Loucy (cell line): ENCODE data around the gene CFAP157.

Experiments
- H2AFZ ChIP-seq: fragments of 200-600 bp; sonication (generic); 2 replicates; pipeline ENCODE4 v1.6.0; 2016; ENCODE audit warnings: antibody characterized with exemption, mild to moderate bottlenecking, low read length, moderate library complexity
- H3F3A ChIP-seq: fragments of 200-600 bp; 2 replicates; pipeline ENCODE4 v1.6.0; 2016; ENCODE audit warnings: antibody characterized with exemption, low read depth, mild to moderate bottlenecking
- H3K27me3 ChIP-seq: fragments of 200-600 bp; sonication (generic); 2 replicates; pipeline ENCODE4 v1.6.1; 2014; ENCODE audit warnings: low read length, mild to moderate bottlenecking; ENCODE audit not compliant: insufficient read depth, poor library complexity, severe bottlenecking
- H3K36me3 ChIP-seq: fragments of 200-600 bp; sonication (generic); 2 replicates; pipeline ENCODE4 v1.6.1; 2016; ENCODE audit warnings: low read length; ENCODE audit not compliant: insufficient read depth
- H3K4me1 ChIP-seq: fragments of 200-600 bp; sonication (generic); 2 replicates; pipeline ENCODE4 v1.5.1; 2014; ENCODE audit warnings: low read length, mild to moderate bottlenecking; ENCODE audit not compliant: insufficient read depth, poor library complexity, severe bottlenecking
- H3K4me2 ChIP-seq: fragments of 200-600 bp; sonication (generic); 2 replicates; pipeline ENCODE4 v1.6.0; 2014; ENCODE audit warnings: antibody characterized with exemption, low read length, low read depth, mild to moderate bottlenecking; ENCODE audit not compliant: poor library complexity, severe bottlenecking
- H3K4me3 ChIP-seq: fragments of 200-600 bp; sonication (generic); 2 replicates; pipeline ENCODE4 v1.5.1; 2014; ENCODE audit warnings: low read length, mild to moderate bottlenecking, mixed read lengths; ENCODE audit not compliant: poor library complexity, severe bottlenecking
- H3K79me2 ChIP-seq: fragments of 200-600 bp; sonication (generic); 2 replicates; pipeline ENCODE4 v1.6.1; 2014; ENCODE audit warnings: low read length; ENCODE audit not compliant: insufficient read depth
- H3K9ac ChIP-seq: fragments of 200-600 bp; sonication (generic); 2 replicates; pipeline ENCODE4 v1.6.0; 2014; ENCODE audit warnings: mild to moderate bottlenecking, low read depth, low read length, moderate library complexity; ENCODE audit not compliant: poor library complexity, severe bottlenecking
- H3K9me2 ChIP-seq: fragments of 200-600 bp; sonication (generic); replicated peaks from 2 replicates; pipeline ENCODE4 v1.6.1; 2016; ENCODE audit warnings: low read depth, low read length, mixed read lengths
- H3K9me3 ChIP-seq: fragments of 200-600 bp; sonication (generic); 2 replicates; pipeline ENCODE4 v1.6.1; 2014; ENCODE audit warnings: mild to moderate bottlenecking, antibody characterized with exemption, low read length, low read depth; ENCODE audit not compliant: insufficient read depth
- H4K20me1 ChIP-seq: fragments of 200-600 bp; sonication (generic); 2 replicates; pipeline ENCODE4 v1.6.0; 2014; ENCODE audit warnings: antibody characterized with exemption, low read length, mild to moderate bottlenecking; ENCODE audit not compliant: insufficient read depth, poor library complexity, severe bottlenecking
- EZH2phosphoT487 ChIP-seq: fragments of 200-600 bp; IDR thresholded peaks from 2 replicates; pipeline ENCODE4 v1.6.1; 2018; ENCODE audit warnings: antibody characterized with exemption, mild to moderate bottlenecking, moderate library complexity, borderline replicate concordance
- TF ChIP-seq, protein P1 (sequence below): fragments of 200-600 bp; sonication (generic); conservative IDR thresholded peaks from 2 replicates; pipeline ENCODE4 v1.5.1; 2014; ENCODE audit warnings: mild to moderate bottlenecking, antibody characterized with exemption, low read length

CFAP157 gene

GRCh38 chr9:127758843-127759242 is 52.1 kb downstream of the CFAP157 start:
- peaks cover 25% of the 10 kb centered on the region for H3K79me2 ChIP-seq

GRCh38 chr9:127761061-127761460 is 54.3 kb downstream of the CFAP157 start:
- H3K9ac ChIP-seq, result no peak overlapping the region
- H3K4me1 ChIP-seq, result no peaks in the 10 kb centered on the region
- H3K36me3 ChIP-seq, result peaks cover 39% of the 10 kb centered on the region; the same call in 1 of the 2 replicates
- H3K9me3 ChIP-seq, result no peaks in the 10 kb centered on the region
- peaks cover 17% of the 10 kb centered on the region for H4K20me1 ChIP-seq
- H3K27me3 ChIP-seq, result no peaks in the 10 kb centered on the region
- H3K4me3 ChIP-seq, result no peak overlapping the region
- no peak overlapping the region for H2AFZ ChIP-seq
- H3K9me2 ChIP-seq, result no peaks in the 10 kb centered on the region
- no peaks in the 10 kb centered on the region for H3F3A ChIP-seq
- H3K4me2 ChIP-seq, result no peak overlapping the region
- no peak for TF ChIP-seq EZH2phosphoT487
- TF ChIP-seq, protein P1, sequence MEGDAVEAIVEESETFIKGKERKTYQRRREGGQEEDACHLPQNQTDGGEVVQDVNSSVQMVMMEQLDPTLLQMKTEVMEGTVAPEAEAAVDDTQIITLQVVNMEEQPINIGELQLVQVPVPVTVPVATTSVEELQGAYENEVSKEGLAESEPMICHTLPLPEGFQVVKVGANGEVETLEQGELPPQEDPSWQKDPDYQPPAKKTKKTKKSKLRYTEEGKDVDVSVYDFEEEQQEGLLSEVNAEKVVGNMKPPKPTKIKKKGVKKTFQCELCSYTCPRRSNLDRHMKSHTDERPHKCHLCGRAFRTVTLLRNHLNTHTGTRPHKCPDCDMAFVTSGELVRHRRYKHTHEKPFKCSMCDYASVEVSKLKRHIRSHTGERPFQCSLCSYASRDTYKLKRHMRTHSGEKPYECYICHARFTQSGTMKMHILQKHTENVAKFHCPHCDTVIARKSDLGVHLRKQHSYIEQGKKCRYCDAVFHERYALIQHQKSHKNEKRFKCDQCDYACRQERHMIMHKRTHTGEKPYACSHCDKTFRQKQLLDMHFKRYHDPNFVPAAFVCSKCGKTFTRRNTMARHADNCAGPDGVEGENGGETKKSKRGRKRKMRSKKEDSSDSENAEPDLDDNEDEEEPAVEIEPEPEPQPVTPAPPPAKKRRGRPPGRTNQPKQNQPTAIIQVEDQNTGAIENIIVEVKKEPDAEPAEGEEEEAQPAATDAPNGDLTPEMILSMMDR, result no peak
- peaks cover 44% of the 10 kb centered on the region for H3K79me2 ChIP-seq

More at GRCh38 chr9:127758843-127759242, 52.1 kb downstream of the CFAP157 start:
- Histone ChIP-seq H3K36me3 (peaks cover 33% of the 10 kb centered on the region; the same call in 1 of the 2 replicates), H3F3A (no peaks in the 10 kb centered on the region), H3K9me2 (no peaks in the 10 kb centered on the region), H3K4me2 (no peak overlapping the region), H3K9me3 (no peaks in the 10 kb centered on the region), H3K4me3 (no peak overlapping the region), H3K27me3 (no peaks in the 10 kb centered on the region), H3K9ac (no peak overlapping the region), H4K20me1 (peaks cover 15% of the 10 kb centered on the region), H3K4me1 (no peaks in the 10 kb centered on the region), H2AFZ (no peak overlapping the region)
- TF ChIP-seq, protein P1, result no peak
- TF ChIP-seq EZH2phosphoT487, result no peak

GRCh38 chr9:127761491-127761956 is 54.7 kb downstream of the CFAP157 start:
- TF ChIP-seq EZH2phosphoT487, result no peak
- TF ChIP-seq, protein P1, result no peak
- Histone ChIP-seq H3K79me2 (peaks cover 48% of the 10 kb centered on the region), H2AFZ (no peak overlapping the region), H3K4me3 (no peak overlapping the region), H3K9ac (no peak overlapping the region), H3F3A (no peaks in the 10 kb centered on the region), H3K27me3 (no peaks in the 10 kb centered on the region), H3K4me1 (no peaks in the 10 kb centered on the region), H3K36me3 (peaks cover 40% of the 10 kb centered on the region; the same call in 1 of the 2 replicates), H4K20me1 (peaks cover 21% of the 10 kb centered on the region), H3K9me3 (no peaks in the 10 kb centered on the region), H3K9me2 (no peaks in the 10 kb centered on the region), H3K4me2 (no peak overlapping the region)
